Astrocyte (in vitro differentiated cells and primary cell): ENCODE results near the gene HSD17B12. TPM values are rescaled to one million over a fixed set of nuclear protein-coding genes. Genes with fewer than 3 reads are reported as not detected.

Experiments
- DNase-seq: peaks from one replicate; pipeline ENCODE4 v3.0.0-alpha.2; 2010; ENCODE audit warnings: low read depth
- FAIRE-seq: peaks from 2 replicates; lab custom pipeline; 2011; peaks lifted over from hg19 to GRCh38; lab: Jason Lieb, UNC
- H2AFZ ChIP-seq: 2 replicates; pipeline ENCODE4 v1.6.0; 2012; ENCODE audit warnings: low read depth, low read length, inconsistent platforms
- H3K27ac ChIP-seq: 2 replicates; pipeline ENCODE4 v1.5.1; 2011; ENCODE audit warnings: low read depth, low read length, inconsistent platforms
- H3K27me3 ChIP-seq: 2 replicates; pipeline ENCODE4 v1.6.0; 2011; ENCODE audit warnings: low read length, inconsistent platforms; ENCODE audit not compliant: insufficient read depth
- H3K36me3 ChIP-seq: 2 replicates; pipeline ENCODE4 v1.5.1; 2011; ENCODE audit warnings: low read length, inconsistent platforms; ENCODE audit not compliant: insufficient read depth
- H3K4me1 ChIP-seq: 2 replicates; pipeline ENCODE4 v1.5.1; 2011; ENCODE audit warnings: low read length, inconsistent platforms; ENCODE audit not compliant: insufficient read depth
- H3K4me2 ChIP-seq: 2 replicates; pipeline ENCODE4 v1.6.0; 2012; ENCODE audit warnings: low read length, inconsistent platforms
- H3K4me3 ChIP-seq: 2 replicates; pipeline ENCODE4 v1.5.1; 2011; ENCODE audit warnings: low read depth, mild to moderate bottlenecking, low read length, inconsistent platforms; ENCODE audit not compliant: insufficient read depth
- H3K79me2 ChIP-seq: 2 replicates; pipeline ENCODE4 v1.6.0; 2012; ENCODE audit warnings: mild to moderate bottlenecking, low read length, inconsistent platforms; ENCODE audit not compliant: insufficient read depth
- H3K9ac ChIP-seq: 2 replicates; pipeline ENCODE4 v1.6.0; 2012; ENCODE audit warnings: mild to moderate bottlenecking, low read length, inconsistent platforms
- H3K9me3 ChIP-seq: 2 replicates; pipeline ENCODE4 v1.5.1; 2012; ENCODE audit warnings: low read depth, mild to moderate bottlenecking, low read length, inconsistent platforms; ENCODE audit not compliant: insufficient read depth
- H4K20me1 ChIP-seq: 2 replicates; pipeline ENCODE4 v1.6.0; 2012; ENCODE audit warnings: low read length, inconsistent platforms; ENCODE audit not compliant: insufficient read depth
- H3K27ac Mint-ChIP-seq: one replicate; pipeline ENCODE4 v1.8.0; 2021; ENCODE audit warnings: mild to moderate bottlenecking, mixed read lengths; ENCODE audit not compliant: unreplicated experiment
- H3K27me3 Mint-ChIP-seq: one replicate; pipeline ENCODE4 v1.8.0; 2021; ENCODE audit warnings: low read depth, mixed read lengths; ENCODE audit not compliant: unreplicated experiment
- H3K36me3 Mint-ChIP-seq: one replicate; pipeline ENCODE4 v1.8.0; 2021; ENCODE audit warnings: low read depth, mixed read lengths; ENCODE audit not compliant: unreplicated experiment
- H3K4me1 Mint-ChIP-seq: one replicate; pipeline ENCODE4 v1.8.0; 2021; ENCODE audit warnings: low read depth, mixed read lengths; ENCODE audit not compliant: unreplicated experiment
- H3K4me3 Mint-ChIP-seq: one replicate; pipeline ENCODE4 v1.8.0; 2021; ENCODE audit warnings: mild to moderate bottlenecking, moderate library complexity, mixed read lengths; ENCODE audit not compliant: unreplicated experiment
- H3K9me3 Mint-ChIP-seq: one replicate; pipeline ENCODE4 v1.8.0; 2021; ENCODE audit warnings: mild to moderate bottlenecking, mixed read lengths; ENCODE audit not compliant: unreplicated experiment
- EZH2 ChIP-seq: IDR thresholded peaks from 2 replicates; pipeline ENCODE4 v1.6.1; 2012; ENCODE audit warnings: mild to moderate bottlenecking, low read length, inconsistent platforms; ENCODE audit not compliant: insufficient read depth
- total RNA-seq: library from RNA; stranded (reverse); gene quantifications from 2 replicates; pipeline ENCODE4 v1.2.1, GENCODE V29; 2021
- TF ChIP-seq, protein P1 (sequence below): IDR thresholded peaks from 2 replicates; pipeline ENCODE4 v1.5.1; 2011; ENCODE audit warnings: low read depth, mild to moderate bottlenecking, inconsistent platforms, low read length, moderate library complexity; ENCODE audit not compliant: insufficient read depth

HSD17B12 gene
- total RNA-seq, 1 donor from 2014 or later = 132 TPM

DNA sequence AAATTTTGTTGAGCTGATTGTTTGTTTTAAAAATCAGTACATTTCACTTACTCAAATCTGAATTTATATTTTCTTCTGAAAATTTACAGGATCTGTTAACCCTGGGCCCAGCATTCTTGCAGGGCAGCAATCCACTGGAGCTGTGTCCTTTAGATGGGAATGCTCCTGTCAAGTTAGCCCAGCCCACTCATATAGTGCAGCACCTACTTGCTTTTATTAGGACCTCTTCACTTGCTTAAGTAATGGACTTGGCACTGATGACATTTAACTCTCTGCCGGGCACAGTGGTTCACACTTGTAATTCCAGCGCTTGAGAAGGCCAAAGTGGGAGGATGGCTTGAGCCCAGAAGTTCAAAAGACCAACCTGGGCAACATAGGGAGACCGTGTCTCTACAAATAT lies 89.6 kb downstream of the HSD17B12 start:
- Histone ChIP-seq H3K27me3 (no peaks in the 10 kb centered on the region), H3K4me2 (no peak overlapping the region), H4K20me1 (peaks cover 4% of the 10 kb centered on the region), H3K36me3 (peaks cover 3% of the 10 kb centered on the region), H3K9me3 (no peaks in the 10 kb centered on the region), H2AFZ (no peak overlapping the region), H3K9ac (no peak overlapping the region), H3K4me1 (no peaks in the 10 kb centered on the region), H3K4me3 (no peak overlapping the region), H3K27ac (no peak overlapping the region), H3K79me2 (no peaks in the 10 kb centered on the region)
- Mint-ChIP-seq H3K27ac (peak overlapping the region; percentile 62), H3K36me3 (peaks cover 23% of the 10 kb centered on the region), H3K4me1 (no peaks in the 10 kb centered on the region), H3K4me3 (no peak overlapping the region), H3K27me3 (no peaks in the 10 kb centered on the region), H3K9me3 (peaks cover 6% of the 10 kb centered on the region)
- FAIRE-seq = no peak
- DNase-seq = no peak
- TF ChIP-seq, protein P1, sequence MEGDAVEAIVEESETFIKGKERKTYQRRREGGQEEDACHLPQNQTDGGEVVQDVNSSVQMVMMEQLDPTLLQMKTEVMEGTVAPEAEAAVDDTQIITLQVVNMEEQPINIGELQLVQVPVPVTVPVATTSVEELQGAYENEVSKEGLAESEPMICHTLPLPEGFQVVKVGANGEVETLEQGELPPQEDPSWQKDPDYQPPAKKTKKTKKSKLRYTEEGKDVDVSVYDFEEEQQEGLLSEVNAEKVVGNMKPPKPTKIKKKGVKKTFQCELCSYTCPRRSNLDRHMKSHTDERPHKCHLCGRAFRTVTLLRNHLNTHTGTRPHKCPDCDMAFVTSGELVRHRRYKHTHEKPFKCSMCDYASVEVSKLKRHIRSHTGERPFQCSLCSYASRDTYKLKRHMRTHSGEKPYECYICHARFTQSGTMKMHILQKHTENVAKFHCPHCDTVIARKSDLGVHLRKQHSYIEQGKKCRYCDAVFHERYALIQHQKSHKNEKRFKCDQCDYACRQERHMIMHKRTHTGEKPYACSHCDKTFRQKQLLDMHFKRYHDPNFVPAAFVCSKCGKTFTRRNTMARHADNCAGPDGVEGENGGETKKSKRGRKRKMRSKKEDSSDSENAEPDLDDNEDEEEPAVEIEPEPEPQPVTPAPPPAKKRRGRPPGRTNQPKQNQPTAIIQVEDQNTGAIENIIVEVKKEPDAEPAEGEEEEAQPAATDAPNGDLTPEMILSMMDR = no peak
- TF ChIP-seq EZH2 = no peak

DNA sequence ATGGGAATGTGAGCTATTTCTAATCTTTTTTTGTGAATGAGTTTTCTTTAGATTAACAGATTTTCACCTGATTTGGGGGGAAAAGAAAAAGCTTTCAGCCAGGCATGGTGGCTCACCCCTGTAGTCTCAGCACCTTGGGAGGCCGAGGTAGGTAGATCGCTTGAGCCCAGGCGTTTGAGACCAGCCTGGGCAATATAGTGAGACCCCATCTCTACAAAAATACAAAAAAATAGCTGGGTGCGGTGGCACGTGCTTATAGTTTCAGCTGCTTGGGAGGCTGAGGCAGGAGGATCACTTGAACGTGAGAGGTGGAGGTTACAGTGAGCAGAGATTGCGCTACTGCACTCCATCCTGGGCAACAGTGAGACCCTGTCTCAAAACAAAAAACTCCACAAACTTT lies 92.2 kb downstream of the HSD17B12 start:
- Histone ChIP-seq H3K4me1 (no peaks in the 10 kb centered on the region), H3K9me3 (no peaks in the 10 kb centered on the region), H3K4me2 (no peak overlapping the region), H2AFZ (no peak overlapping the region), H3K79me2 (no peaks in the 10 kb centered on the region), H3K9ac (no peak overlapping the region), H3K27ac (no peak overlapping the region), H3K27me3 (no peaks in the 10 kb centered on the region), H4K20me1 (peaks cover 4% of the 10 kb centered on the region), H3K36me3 (no peaks in the 10 kb centered on the region), H3K4me3 (no peak overlapping the region)
- no peak overlapping the region for H3K4me3 Mint-ChIP-seq
- H3K4me1 Mint-ChIP-seq = no peaks in the 10 kb centered on the region
- DNase-seq (no peak), FAIRE-seq (no peak)
- no peaks in the 10 kb centered on the region for H3K27me3 Mint-ChIP-seq
- peaks cover 1% of the 10 kb centered on the region for H3K9me3 Mint-ChIP-seq
- H3K27ac Mint-ChIP-seq = no peak overlapping the region
- H3K36me3 Mint-ChIP-seq = peaks cover 20% of the 10 kb centered on the region
- TF ChIP-seq EZH2 = no peak
- TF ChIP-seq, protein P1 = no peak

DNA sequence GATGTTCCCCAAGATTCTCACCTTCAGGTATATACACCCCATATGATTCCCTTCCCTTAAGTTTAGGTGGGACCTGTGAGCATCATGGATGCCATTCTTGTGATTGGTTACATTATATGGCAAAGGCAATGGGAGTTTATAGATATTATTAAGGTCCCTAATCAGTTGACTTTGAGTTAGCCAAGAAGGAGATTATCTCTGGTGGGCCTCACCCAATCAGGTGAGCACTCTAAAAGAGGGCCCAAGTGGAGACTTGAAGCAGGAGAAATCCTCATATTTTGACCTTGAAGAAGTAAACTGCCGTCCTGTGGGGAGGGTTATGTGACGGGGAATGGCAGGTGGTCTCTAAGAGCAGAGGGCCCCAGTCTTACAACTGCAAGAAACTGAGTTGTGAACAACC lies 94.2 kb downstream of the HSD17B12 start:
- Histone ChIP-seq H3K4me1 (no peaks in the 10 kb centered on the region), H3K9me3 (no peaks in the 10 kb centered on the region), H3K79me2 (no peaks in the 10 kb centered on the region), H3K36me3 (no peaks in the 10 kb centered on the region), H2AFZ (no peak overlapping the region), H3K4me3 (no peak overlapping the region), H3K27me3 (no peaks in the 10 kb centered on the region), H4K20me1 (peaks cover 11% of the 10 kb centered on the region), H3K27ac (no peak overlapping the region), H3K4me2 (no peak overlapping the region), H3K9ac (no peak overlapping the region)
- H3K9me3 Mint-ChIP-seq = peaks cover 1% of the 10 kb centered on the region
- DNase-seq (no peak), FAIRE-seq (no peak)
- H3K4me3 Mint-ChIP-seq = no peak overlapping the region
- no peak overlapping the region for H3K27ac Mint-ChIP-seq
- no peaks in the 10 kb centered on the region for H3K27me3 Mint-ChIP-seq
- H3K36me3 Mint-ChIP-seq = peaks cover 11% of the 10 kb centered on the region
- TF ChIP-seq, protein P1 = no peak
- TF ChIP-seq EZH2 = no peak
- peaks cover 7% of the 10 kb centered on the region for H3K4me1 Mint-ChIP-seq
